Measurements from ENCODE around the gene ZIC2.

ZIC2 gene

GRCh38 chr13:99984461-99985240 lies 3.1 kb downstream of the ZIC2 start:
- no peak overlapping the region for H3K4me3 ChIP-seq (ENCODE audit: low read length)
- DNase-seq (ENCODE audit: low read depth), result no peak
- no peak for TF ChIP-seq CTCF (conservative IDR thresholded peaks at IDR 0.05; ENCODE audit: low read length)

GRCh38 chr13:99985241-99985874 lies 3.8 kb downstream of the ZIC2 start:
- no peak for TF ChIP-seq CTCF (conservative IDR thresholded peaks at IDR 0.05; ENCODE audit: low read length)
- H3K4me3 ChIP-seq (ENCODE audit: low read length), result no peak overlapping the region

GRCh38 chr13:99985886-99986527 lies 4.4 kb downstream of the ZIC2 start:
- TF ChIP-seq CTCF (conservative IDR thresholded peaks at IDR 0.05; ENCODE audit: low read length), result no peak
- H3K4me3 ChIP-seq (ENCODE audit: low read length), result no peak overlapping the region
- DNase-seq (ENCODE audit: low read depth), result no peak

More at GRCh38 chr13:99985241-99985874, 3.8 kb downstream of the ZIC2 start:
- DNase-seq (ENCODE audit: low read depth), result no peak

GRCh38 chr13:99986741-99987140 lies 5.2 kb downstream of the ZIC2 start:
- no peak overlapping the region for H3K4me3 ChIP-seq (ENCODE audit: low read length)
- no peak for DNase-seq (ENCODE audit: low read depth)
- no peak for TF ChIP-seq CTCF (conservative IDR thresholded peaks at IDR 0.05; ENCODE audit: low read length)

GRCh38 chr13:99987154-99988019 lies 5.8 kb downstream of the ZIC2 start:
- DNase-seq (ENCODE audit: low read depth), result no peak
- TF ChIP-seq CTCF (conservative IDR thresholded peaks at IDR 0.05; ENCODE audit: low read length), result no peak

GRCh38 chr13:99988529-99989275 lies 7.1 kb downstream of the ZIC2 start:
- no peak for DNase-seq (ENCODE audit: low read depth)
- no peak for TF ChIP-seq CTCF (conservative IDR thresholded peaks at IDR 0.05; ENCODE audit: low read length)
- no peak overlapping the region for H3K4me3 ChIP-seq (ENCODE audit: low read length)

More at GRCh38 chr13:99987154-99988019, 5.8 kb downstream of the ZIC2 start:
- H3K4me3 ChIP-seq (ENCODE audit: low read length), result no peak overlapping the region

Data from AG10803 (cell line).